Stimulated activated CD4-positive, alpha-beta T cell treated with anti-CD3 and anti-CD28 coated beads, TNF-alpha, amount 100 ng/mL, for 48 hours (primary cell): Measurements from ENCODE around the gene FAM184A.
"Not testable (repeated sequence)": the region's sequence is repeated elsewhere in the genome, so short reads cannot be mapped to it uniquely, and the experiment has no call there.

Source experiments
- DNase-seq, 3 donors: peaks; one replicate each; pipeline ENCODE4 v3.0.0-alpha.2; 2020; ENCODE audit warnings: low read depth in 3 of 3

FAM184A gene

GRCh38 chr6:119052987-119053386, 25.5 kb downstream of the FAM184A start:
- no peak for DNase-seq

- DNase-seq = peak in 2 of 3 donors; percentile 6 to 29
Measured at GRCh38 chr6:119052292-119052889, 26.1 kb downstream of the FAM184A start.

GRCh38 chr6:119044255-119044654, 34.2 kb downstream of the FAM184A start:
- DNase-seq = no peak

- DNase-seq = no peak
Measured at GRCh38 chr6:119043783-119044182, 34.7 kb downstream of the FAM184A start.

GRCh38 chr6:119043265-119043664, 35.2 kb downstream of the FAM184A start:
- DNase-seq = no peak

GRCh38 chr6:119040636-119041035, 37.8 kb downstream of the FAM184A start:
- no peak for DNase-seq

GRCh38 chr6:119040229-119040628, 38.2 kb downstream of the FAM184A start:
- no peak for DNase-seq

GRCh38 chr6:119037941-119038623, 40.4 kb downstream of the FAM184A start:
- no peak for DNase-seq

- DNase-seq = no peak
Measured at GRCh38 chr6:119037264-119037663, 41.2 kb downstream of the FAM184A start.

GRCh38 chr6:119036081-119036480, 42.4 kb downstream of the FAM184A start:
- DNase-seq = no peak

GRCh38 chr6:119035459-119035858, 43.0 kb downstream of the FAM184A start:
- no peak for DNase-seq

GRCh38 chr6:119034827-119035458, 43.5 kb downstream of the FAM184A start:
- DNase-seq = no peak

GRCh38 chr6:119032428-119032827, 46.0 kb downstream of the FAM184A start:
- DNase-seq = no peak

GRCh38 chr6:119030759-119031158, 47.7 kb downstream of the FAM184A start:
- DNase-seq = no peak

GRCh38 chr6:119028091-119028490, 50.4 kb downstream of the FAM184A start:
- DNase-seq = no peak

GRCh38 chr6:119027465-119027864, 51.0 kb downstream of the FAM184A start:
- DNase-seq = no peak

- DNase-seq = no peak
Measured at GRCh38 chr6:119026822-119027221, 51.6 kb downstream of the FAM184A start.

GRCh38 chr6:119025793-119026192, 52.7 kb downstream of the FAM184A start:
- DNase-seq = no peak

GRCh38 chr6:119024111-119024510, 54.4 kb downstream of the FAM184A start:
- no peak for DNase-seq

- DNase-seq = no peak
Measured at GRCh38 chr6:119022796-119023195, 55.7 kb downstream of the FAM184A start.

- no peak for DNase-seq
Measured at GRCh38 chr6:119020597-119021561, 57.6 kb downstream of the FAM184A start.

- DNase-seq = not testable (repeated sequence)
Measured at GRCh38 chr6:119015165-119015564, 63.3 kb downstream of the FAM184A start.
